ENCODE measurements around the gene C6orf58.

The C6orf58 gene

GRCh38 chr6:127576874-127577273 is at the start of gene C6orf58:
Gene C6orf58 (plus strand): TSS chr6:127577174. CDS start chr6:127577186, 12 bp downstream.
- no peak for DNase-seq

GRCh38 chr6:127533011-127533410 is 44.0 kb upstream of the C6orf58 start:
- no peak for DNase-seq

GRCh38 chr6:127533736-127534135 is 43.2 kb upstream of the C6orf58 start:
- no peak for DNase-seq

GRCh38 chr6:127538750-127539264 is 38.2 kb upstream of the C6orf58 start:
- DNase-seq: no peak

- DNase-seq: no peak
These were observed 37.7 kb upstream of the C6orf58 start for GRCh38 chr6:127539272-127539671.

GRCh38 chr6:127547215-127547614 is 29.8 kb upstream of the C6orf58 start:
- no peak for DNase-seq

- DNase-seq: no peak
These were observed 28.9 kb upstream of the C6orf58 start for GRCh38 chr6:127547904-127548649.

GRCh38 chr6:127550403-127550802 is 26.6 kb upstream of the C6orf58 start:
- no peak for DNase-seq

GRCh38 chr6:127554435-127555006 is 22.5 kb upstream of the C6orf58 start:
- DNase-seq: no peak

GRCh38 chr6:127561660-127562059 is 15.3 kb upstream of the C6orf58 start:
- no peak for DNase-seq

GRCh38 chr6:127564761-127565160 is 12.2 kb upstream of the C6orf58 start:
- no peak for DNase-seq

GRCh38 chr6:127566119-127566518 is 10.9 kb upstream of the C6orf58 start:
- no peak for DNase-seq

- DNase-seq: no peak
These were observed 10.3 kb upstream of the C6orf58 start for GRCh38 chr6:127566651-127567050.

- no peak for DNase-seq
These were observed 9.5 kb upstream of the C6orf58 start for GRCh38 chr6:127567476-127567875.

- no peak for DNase-seq
These were observed 6.1 kb upstream of the C6orf58 start for GRCh38 chr6:127570739-127571389.

- DNase-seq: no peak
These were observed 1.9 kb downstream of the C6orf58 start for GRCh38 chr6:127578900-127579299.

GRCh38 chr6:127581576-127581975 is 4.6 kb downstream of the C6orf58 start:
- no peak for DNase-seq

- DNase-seq: no peak
These were observed 5.9 kb downstream of the C6orf58 start for GRCh38 chr6:127582777-127583462.

GRCh38 chr6:127585123-127585522 is 8.1 kb downstream of the C6orf58 start:
- DNase-seq: no peak

- no peak for DNase-seq
These were observed 9.4 kb downstream of the C6orf58 start for GRCh38 chr6:127586372-127586771.

GRCh38 chr6:127587875-127588274 is 10.9 kb downstream of the C6orf58 start:
- no peak for DNase-seq

- no peak for DNase-seq
These were observed 12.2 kb downstream of the C6orf58 start for GRCh38 chr6:127589135-127589534.

- no peak for DNase-seq
These were observed 13.4 kb downstream of the C6orf58 start for GRCh38 chr6:127590344-127590743.
